Brain microvascular endothelial cell (primary cell): ENCODE results near the gene WDR36.

Experiments used
- DNase-seq: peaks from one replicate; pipeline ENCODE4 v3.0.0-alpha.2; 2020
- H3K27ac ChIP-seq: fragments of 250-450 bp; sonication (Bioruptor Pico); 2 replicates; pipeline ENCODE4 v1.5.1; 2020; ENCODE audit warnings: mild to moderate bottlenecking, moderate library complexity
- H3K27me3 ChIP-seq: fragments of 250-450 bp; sonication (Bioruptor Pico); replicated peaks from 2 replicates; pipeline ENCODE4 v1.5.1; 2020; ENCODE audit warnings: mild to moderate bottlenecking
- H3K36me3 ChIP-seq: fragments of 250-450 bp; sonication (Bioruptor Pico); replicated peaks from 2 replicates; pipeline ENCODE4 v1.5.1; 2020; ENCODE audit warnings: mild to moderate bottlenecking
- H3K4me3 ChIP-seq: 2 replicates; pipeline ENCODE4 v1.5.1; 2011; ENCODE audit warnings: low read depth, mild to moderate bottlenecking, control low read depth, low read length, moderate library complexity
- CTCF ChIP-seq: IDR thresholded peaks from 2 replicates; pipeline ENCODE4 v1.5.1; 2011; ENCODE audit warnings: low read depth, mild to moderate bottlenecking, moderate library complexity, low read length, control low read depth, inconsistent platforms; ENCODE audit errors: missing control alignments
- in situ Hi-C: cut with HindIII; loops from 2 replicates; pipeline ENCODE4 v1.10.0; 2017; ENCODE audit warnings: low sequenced_read_pairs, low pct_ligation_motif_present

Gene WDR36

GRCh38 chr5:111122398-111122797 is 30.2 kb downstream of the WDR36 start:
- no peak for DNase-seq
- peaks cover 52% of the 10 kb centered on the region for H3K36me3 ChIP-seq

DNA sequence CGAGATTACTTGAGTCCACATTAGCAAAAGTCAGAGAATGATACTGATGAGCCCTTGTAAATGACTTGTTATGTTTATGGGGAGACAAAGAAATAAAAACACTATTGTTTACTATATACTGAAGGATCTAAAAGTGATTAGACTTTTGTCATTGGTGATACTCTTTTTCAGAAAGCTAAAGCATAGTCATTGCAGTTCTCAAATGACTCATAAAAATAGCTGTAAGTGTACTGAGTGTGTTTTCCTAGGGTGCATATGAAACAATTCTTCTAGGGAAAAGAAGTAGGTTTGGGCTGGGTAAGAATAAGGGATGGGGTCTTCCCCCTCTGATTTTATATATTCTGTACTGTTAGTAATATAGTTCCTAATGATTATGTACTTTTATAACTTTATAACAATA is 32.6 kb downstream of the WDR36 start:
- peaks cover 38% of the 10 kb centered on the region for H3K36me3 ChIP-seq
- DNase-seq = no peak
- H3K27ac ChIP-seq = no peak overlapping the region
- no peaks in the 10 kb centered on the region for H3K27me3 ChIP-seq
- in situ Hi-C loops = no loop called here
- TF ChIP-seq CTCF = no peak
- no peak overlapping the region for H3K4me3 ChIP-seq

More at GRCh38 chr5:111122398-111122797, 30.2 kb downstream of the WDR36 start:
- no peaks in the 10 kb centered on the region for H3K27me3 ChIP-seq
- no peak overlapping the region for H3K27ac ChIP-seq
- TF ChIP-seq CTCF = no peak
- H3K4me3 ChIP-seq = no peak overlapping the region
- in situ Hi-C loops = no loop called here

DNA sequence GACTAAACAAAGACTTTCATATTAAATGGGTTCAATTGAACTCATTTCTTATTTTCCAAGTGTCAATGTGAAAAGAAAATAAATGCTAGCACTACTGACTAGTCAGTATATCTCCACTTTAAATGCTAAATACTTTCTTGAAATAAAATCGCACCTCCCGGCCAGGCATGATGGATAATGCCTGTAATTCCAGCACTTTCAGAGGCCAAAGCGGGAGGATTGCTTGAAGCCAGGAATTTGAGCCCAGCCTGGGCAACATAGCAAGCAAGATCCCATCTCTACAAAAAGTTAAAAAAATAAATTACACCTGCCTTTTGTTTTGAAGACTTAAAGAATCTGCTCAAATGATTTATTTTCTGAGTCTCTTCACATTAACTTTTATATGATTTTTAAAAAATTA is 34.7 kb downstream of the WDR36 start:
- Histone ChIP-seq H3K4me3 (no peak overlapping the region), H3K36me3 (peaks cover 22% of the 10 kb centered on the region), H3K27me3 (no peaks in the 10 kb centered on the region), H3K27ac (no peak overlapping the region)
- no peak for DNase-seq
- in situ Hi-C loops = no loop called here
- TF ChIP-seq CTCF = no peak

GRCh38 chr5:111127453-111128195 is 35.5 kb downstream of the WDR36 start:
- H3K36me3 ChIP-seq = peaks cover 16% of the 10 kb centered on the region
- no peak overlapping the region for H3K27ac ChIP-seq
- in situ Hi-C loops = no loop called here
- DNase-seq = peak; percentile 23
- H3K27me3 ChIP-seq = no peaks in the 10 kb centered on the region
- H3K4me3 ChIP-seq = no peak overlapping the region
- TF ChIP-seq CTCF = no peak

GRCh38 chr5:111129938-111130337 is 37.8 kb downstream of the WDR36 start:
- Histone ChIP-seq H3K27ac (no peak overlapping the region), H3K27me3 (no peaks in the 10 kb centered on the region), H3K4me3 (no peak overlapping the region), H3K36me3 (peaks cover 7% of the 10 kb centered on the region)
- no peak for TF ChIP-seq CTCF
- peak; percentile 24 for DNase-seq
- in situ Hi-C loops = no loop called here

DNA sequence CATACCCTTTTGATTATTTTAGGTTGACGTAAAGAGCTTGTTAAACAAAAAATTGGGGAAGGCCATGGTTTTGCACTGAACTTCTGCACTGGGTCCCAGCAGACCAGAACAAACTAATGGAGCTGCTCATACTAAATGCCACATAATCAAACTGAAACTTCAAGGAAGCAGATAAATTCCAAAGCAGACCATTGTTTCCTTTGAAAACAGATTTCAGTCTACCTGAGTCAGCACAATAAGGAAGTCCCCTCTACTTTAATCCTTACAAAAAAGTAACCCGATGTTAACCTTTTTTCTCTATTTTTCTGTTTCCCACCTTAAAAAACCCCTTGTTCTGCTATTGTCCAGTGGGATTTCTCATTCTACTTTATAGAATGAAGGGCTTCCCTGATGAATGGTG is 39.2 kb downstream of the WDR36 start:
- peaks cover 4% of the 10 kb centered on the region for H3K36me3 ChIP-seq
- no peaks in the 10 kb centered on the region for H3K27me3 ChIP-seq
- in situ Hi-C loops = no loop called here
- DNase-seq = no peak
- peak overlapping the region; percentile 6 for H3K27ac ChIP-seq
- H3K4me3 ChIP-seq = no peak overlapping the region
- TF ChIP-seq CTCF = no peak
